ENCODE measurements around the gene GLTP.
"Not testable (repeated sequence)": the region's sequence is repeated elsewhere in the genome, so short reads cannot be mapped to it uniquely, and the experiment has no call there.

The GLTP gene

DNA sequence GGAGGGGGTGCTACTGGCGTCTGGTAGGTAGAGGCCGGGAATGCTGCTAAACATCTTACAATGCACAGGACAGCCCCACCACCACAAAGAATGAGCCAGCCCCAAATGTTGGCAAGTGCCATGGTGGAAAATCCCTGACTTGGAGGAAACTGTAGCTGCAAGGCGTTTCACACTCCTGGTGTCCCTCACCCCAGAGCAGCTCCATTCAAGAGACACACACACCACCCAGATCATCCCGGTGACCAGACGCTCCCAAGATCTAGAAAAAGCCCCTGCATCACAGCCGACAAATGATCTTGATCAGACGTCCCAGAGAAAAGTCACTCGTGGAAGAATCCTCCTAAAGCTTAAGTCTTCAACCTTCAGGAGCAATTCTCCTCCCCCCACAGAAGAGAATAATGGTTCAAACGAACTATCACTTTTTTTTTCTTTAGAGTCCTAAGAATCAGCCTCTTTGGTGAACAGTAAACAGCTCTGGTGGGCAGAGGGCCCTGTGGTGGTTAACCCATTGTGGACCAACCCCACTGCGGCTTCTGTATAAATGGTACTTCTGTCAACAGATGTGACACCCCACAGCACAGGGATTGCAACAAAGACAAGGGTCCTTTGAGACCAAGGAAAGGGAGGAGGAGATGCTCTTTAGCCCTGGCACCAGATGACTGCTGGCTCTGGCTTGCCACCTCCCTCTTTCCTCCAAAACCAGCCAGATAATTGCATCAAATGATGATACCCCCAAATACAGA, 2.7 kb downstream of the GLTP start:
- DNase-seq (ENCODE audit: low spot score), result no peak

DNA sequence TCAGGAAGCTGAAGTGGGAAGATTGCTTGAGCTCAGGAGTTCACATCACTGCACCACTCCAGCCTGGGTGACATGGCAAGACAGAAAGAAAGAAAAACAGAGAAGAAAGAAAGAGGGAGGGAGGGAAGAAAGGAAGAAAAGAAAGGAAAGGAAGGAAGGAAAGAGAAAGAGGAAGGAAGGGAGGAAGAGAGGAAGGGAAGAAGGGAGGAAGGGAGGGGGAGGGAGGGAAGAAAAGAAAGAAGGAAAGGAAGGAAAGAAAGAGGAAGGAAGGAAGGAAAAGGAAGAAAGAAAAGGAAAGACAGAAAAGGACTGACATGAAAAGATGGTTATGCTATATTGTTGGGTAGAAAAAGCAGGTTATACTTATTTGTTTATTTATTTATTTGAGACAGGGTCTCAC, 3.9 kb downstream of the GLTP start:
- DNase-seq (ENCODE audit: low spot score), result no peak

GRCh38 chr12:109875572-109876131, 4.7 kb downstream of the GLTP start:
- no peak for DNase-seq (ENCODE audit: low spot score)

GRCh38 chr12:109873653-109874052, 6.7 kb downstream of the GLTP start:
- DNase-seq (ENCODE audit: low spot score), result no peak

DNA sequence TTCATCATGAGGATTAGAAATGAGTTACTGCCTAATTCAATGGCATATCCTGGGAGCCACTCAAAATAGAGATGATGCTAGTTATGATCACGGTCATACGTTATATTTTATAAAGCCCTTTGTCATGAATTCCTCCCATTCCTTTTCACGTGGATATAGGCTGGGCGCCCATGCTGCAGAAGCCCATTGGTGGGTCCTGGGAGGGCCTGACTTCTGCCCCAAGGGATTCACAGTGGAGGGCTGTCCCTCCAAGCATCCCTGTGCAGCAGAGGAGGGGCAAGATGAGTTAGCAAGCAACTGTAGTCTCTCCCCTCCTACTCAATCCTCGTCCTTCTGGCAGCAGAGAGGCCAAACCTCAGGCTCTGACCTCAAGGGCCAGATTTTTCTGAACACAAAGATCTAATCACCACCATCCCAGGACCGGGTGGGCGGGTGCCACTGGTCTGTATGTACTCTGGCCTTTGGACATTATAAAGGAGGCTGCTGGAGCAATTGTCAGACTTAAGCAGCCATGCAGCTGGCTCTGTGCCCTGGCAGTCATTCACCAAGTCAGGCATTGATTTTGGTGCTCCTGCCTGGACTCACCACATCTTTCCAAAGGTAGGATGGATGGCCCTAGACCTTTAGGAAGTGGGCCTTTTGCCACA, 8.6 kb downstream of the GLTP start:
- DNase-seq (ENCODE audit: low spot score), result no peak

GRCh38 chr12:109870648-109871047, 9.7 kb downstream of the GLTP start:
- DNase-seq (ENCODE audit: low spot score), result no peak

GRCh38 chr12:109868182-109869051, 11.9 kb downstream of the GLTP start:
- no peak for DNase-seq (ENCODE audit: low spot score)

- DNase-seq (ENCODE audit: low spot score), result no peak
Observed at GRCh38 chr12:109864916-109865315, 15.4 kb downstream of the GLTP start.

GRCh38 chr12:109863847-109864712, 16.3 kb downstream of the GLTP start:
- no peak for DNase-seq (ENCODE audit: low spot score)

GRCh38 chr12:109862491-109862890, 17.9 kb downstream of the GLTP start:
- not testable (repeated sequence) for DNase-seq (ENCODE audit: low spot score)

DNA sequence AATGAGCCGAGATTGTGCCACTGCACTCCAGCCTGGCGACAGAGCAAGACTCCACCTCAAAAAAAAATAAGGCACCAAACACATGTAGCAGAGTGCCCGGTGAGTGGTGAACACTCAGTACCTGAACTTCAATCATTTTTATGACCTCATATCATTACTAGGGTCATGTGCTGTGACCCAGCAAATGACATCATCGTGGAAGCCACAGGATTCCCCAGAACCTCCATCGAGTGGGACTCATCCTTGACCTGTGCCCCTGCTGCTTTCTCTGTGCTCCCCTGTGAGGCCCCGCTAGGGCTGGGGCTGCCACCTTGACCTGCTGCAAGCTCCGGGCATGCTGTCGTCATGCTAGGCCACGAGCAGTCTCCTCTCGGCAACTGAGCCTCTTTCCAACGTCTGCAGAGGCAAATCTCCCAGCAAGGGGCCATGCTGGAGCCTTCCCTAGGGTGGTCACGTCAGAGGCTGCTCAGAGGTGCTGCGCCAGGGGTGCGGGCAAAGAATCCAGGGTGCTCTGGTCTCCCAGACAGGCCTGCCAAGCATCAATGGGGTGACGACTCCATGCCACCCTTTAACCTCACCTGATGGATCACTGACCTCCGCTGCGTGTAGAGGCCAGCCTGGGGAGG, 18.5 kb downstream of the GLTP start:
- no peak for DNase-seq (ENCODE audit: low spot score)

DNA sequence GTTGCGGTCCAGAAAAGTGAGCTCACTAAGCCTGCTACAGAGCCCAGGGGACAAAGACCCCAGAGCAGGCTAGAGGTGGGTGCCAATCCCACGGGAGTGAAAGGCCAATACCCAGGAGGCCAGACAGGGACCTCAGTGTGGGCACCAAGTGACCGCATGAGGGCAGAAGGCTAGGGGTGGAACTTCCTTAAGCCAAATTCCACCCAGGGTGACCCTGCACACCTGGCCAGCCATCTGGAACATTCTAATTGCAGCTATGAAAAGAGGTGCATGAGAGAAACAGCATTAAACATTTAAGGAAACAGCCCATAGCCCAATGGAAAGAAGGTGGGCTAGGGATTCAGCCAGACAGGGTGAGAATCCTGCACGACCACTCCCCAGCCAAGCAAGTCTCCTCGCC, 19.4 kb downstream of the GLTP start:
- DNase-seq (ENCODE audit: low spot score), result no peak

DNA sequence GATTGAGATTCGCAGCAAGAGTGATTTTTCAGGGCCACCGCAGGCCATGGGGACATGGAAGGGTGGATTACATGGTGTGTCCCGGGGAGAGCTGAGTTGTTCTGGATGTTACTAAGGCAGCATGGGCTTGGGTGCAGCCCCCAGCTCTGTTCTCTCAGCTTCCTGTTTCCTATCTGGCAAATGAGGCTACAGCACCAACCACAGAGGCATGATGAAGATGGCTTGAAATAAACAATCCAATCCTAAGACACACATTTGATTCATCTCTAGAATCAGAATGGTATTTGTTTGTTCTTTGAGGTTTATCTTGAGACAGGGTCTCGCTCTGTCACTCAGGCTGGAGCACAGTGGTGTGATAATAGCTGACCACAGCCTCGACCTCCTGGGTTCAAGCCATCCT, 21.6 kb downstream of the GLTP start:
- no peak for DNase-seq (ENCODE audit: low spot score)

GRCh38 chr12:109857715-109858114, 22.6 kb downstream of the GLTP start:
- no peak for DNase-seq (ENCODE audit: low spot score)

DNA sequence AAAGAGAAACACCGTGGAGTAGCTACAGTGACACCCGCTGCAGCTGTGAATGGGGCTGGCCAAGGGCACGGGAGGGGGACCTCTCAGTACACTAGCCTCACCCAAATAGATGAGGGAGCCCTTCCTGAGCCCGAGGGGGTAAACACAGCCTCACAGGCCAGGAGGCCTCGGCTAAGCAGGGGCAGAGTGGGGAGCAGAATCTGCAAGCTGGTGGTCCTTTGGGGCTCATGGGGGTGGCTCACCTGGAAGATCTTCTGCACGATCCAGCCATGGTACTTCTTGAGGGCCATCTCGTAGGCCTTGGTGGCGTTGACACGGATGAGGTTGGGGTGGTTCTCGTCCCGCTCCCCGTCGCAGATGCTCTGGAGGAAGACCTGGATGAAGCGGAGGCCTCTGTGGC, 25.0 kb downstream of the GLTP start:
- DNase-seq (ENCODE audit: low spot score), result no peak

DNA sequence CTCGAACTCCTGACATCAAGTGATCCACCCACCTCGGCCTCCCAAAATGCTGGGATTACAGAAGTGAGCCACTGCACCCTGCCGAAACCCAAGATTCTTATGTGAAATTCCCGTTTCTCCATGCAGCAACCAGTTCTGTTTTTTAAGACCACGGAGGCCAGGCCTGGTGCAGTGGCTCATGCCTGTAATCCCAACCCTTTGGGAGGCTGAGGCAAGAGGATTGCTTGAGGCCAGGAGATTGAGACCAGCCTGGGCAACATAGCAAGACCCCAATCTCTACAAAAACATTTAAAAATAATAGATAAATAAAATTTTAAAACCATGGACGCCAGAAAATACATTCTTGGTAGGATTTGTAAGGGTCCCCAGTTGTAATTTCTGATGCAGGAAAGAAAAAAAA, 29.8 kb downstream of the GLTP start:
- DNase-seq (ENCODE audit: low spot score), result not testable (repeated sequence)

DNA sequence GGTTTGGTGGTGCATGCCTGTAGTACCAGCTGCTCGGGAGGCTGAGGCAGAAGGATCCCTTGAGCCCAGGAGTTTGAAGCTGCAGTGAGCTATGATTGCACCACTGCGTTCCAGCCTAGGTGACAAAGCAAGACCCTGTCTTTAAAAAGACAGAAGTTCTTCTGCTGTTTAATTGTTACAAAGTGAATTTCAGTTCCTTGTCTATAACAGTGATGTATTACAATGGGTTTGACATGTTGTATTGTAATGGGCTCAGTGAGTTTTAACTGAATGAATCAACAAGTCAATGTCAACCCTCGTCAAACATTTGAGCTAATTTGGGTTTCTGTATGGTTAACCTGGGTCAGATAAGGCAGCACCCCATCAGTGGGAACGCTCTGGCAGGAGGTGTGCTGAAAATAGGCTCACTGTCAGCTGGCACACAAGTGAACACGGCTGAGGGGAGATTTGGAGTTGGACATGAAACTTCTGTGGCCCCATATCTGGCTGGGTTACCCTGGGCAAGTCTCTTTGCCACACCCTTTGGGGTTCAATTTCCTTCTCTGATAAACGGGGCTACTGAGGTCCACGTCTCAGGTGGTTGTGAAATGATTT, 33.1 kb downstream of the GLTP start:
- DNase-seq (ENCODE audit: low spot score), result no peak

GRCh38 chr12:109845824-109846205, 34.5 kb downstream of the GLTP start:
- DNase-seq (ENCODE audit: low spot score), result no peak

DNA sequence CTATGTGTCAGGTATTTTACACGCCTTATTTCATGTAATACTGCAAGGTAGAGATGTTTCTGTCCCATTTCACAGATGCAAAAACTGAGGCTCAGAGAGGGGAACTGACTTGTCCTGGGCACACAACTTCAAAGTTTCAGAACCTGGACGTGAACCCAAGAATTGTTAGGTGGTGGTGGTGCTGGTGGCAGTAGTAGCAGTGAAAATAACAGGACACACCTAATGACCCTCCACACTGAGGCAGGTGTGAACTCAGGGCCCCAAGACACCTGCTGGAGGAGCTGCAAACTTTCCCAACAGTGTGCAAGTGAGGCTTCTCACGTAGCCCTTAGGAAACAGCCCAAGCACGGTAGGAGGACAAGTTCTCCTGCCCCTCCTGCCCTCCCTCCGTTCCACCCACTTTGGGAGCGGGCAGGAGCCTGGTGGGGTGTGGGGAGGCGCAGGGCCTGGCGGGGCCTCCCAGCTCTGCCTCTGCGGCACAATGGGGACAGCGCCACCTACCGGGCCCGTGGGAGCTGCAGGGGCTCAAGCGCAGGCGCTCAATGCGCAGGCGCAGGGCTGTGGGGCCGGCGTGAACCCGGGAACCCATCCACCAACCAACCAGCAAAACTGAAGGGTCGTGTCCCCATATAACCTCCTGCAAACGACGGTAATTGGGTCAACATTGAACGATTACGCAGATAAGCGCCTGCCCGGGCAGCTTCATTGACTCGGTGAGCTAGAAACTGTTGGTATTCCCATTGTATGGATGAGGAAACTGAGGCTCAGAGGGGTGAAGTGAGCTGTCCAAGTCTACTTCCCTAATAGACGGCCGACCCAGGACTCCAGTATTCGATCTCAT, 35.1 kb downstream of the GLTP start:
- peak; percentile 89 for DNase-seq (ENCODE audit: low spot score)

DNA sequence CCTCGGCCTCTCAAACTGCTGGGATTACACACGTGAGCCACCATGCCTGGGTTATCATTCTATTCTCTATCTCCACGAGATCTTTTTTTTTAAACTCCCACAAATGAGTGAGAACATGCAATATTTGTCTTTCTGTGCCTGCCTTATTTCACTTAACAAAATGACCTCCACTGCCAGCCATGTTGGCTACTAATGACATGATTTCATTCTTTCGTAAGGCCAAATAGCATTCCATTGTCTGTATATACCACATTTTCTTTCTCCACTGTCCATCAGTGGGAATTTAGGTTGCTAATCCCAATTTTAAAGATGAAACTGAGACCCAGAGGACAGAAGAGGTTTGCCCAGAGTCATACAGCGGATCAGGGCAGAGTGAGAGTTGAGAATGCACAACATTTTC, 36.2 kb downstream of the GLTP start:
- no peak for DNase-seq (ENCODE audit: low spot score)

Data from NAMALWA (cell line).